HG02588 (cell line): ENCODE results near the gene AGO3.

Experiments used
- ATAC-seq: cut with Tn5 transposase; IDR thresholded peaks from one replicate; pipeline ENCODE4 v1.9.1; 2021; ENCODE audit warnings: mild to moderate bottlenecking, moderate library complexity; ENCODE audit not compliant: unreplicated experiment

The AGO3 gene

DNA sequence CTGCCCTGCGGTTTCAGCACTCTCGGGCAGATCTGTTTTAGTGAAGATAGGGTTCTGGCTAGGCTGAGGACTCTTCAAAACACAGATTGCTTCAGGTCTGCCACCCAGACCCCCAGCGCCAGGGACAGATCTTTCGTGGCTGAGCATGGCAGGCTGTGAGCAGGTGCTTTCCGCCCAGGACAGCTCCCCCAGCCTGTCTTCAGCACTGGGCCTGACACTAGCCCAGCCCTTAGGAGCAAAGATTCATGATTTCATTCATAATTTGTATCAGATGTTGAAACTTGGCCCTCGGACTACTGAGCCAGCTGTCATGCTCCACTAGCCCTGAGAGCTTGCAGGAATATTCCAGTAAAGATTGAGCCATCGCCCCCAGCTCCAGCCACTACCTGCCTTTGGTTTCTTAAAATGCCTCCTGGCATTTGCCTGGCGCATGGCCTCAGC lies 163.7 kb downstream of the AGO3 start:
- ATAC-seq, result no peak

DNA sequence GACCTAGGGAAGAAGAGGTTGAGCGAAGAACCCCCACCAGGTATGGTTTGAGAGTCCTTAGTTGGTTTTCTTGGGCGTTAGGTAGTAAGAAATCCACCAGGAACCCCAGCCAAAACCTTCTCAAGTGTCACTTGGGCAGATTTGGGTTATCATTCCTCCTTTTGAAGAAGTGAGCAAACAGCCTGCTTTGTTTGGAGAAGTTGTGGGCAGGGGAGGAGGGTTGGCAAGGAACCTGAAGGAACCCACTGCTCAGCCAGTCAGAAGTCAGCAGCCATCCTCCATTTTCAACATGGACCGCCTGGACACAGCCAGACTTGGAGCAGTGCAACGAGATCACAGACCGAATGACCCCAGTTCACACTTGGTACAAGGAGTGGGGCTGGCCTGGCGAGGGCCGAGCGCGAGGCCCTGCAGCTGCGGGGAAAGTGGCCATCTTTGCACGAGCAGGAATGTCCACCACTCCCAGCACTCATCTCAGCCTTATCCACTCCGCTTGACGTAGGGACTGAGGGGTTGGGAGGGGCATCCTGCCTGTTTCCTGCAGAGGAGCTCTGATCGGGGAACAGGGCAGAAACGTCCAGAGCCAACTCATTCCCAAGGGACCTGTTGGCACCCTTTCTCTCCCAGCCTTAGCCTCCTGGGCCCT lies 165.0 kb downstream of the AGO3 start:
- no peak for ATAC-seq

DNA sequence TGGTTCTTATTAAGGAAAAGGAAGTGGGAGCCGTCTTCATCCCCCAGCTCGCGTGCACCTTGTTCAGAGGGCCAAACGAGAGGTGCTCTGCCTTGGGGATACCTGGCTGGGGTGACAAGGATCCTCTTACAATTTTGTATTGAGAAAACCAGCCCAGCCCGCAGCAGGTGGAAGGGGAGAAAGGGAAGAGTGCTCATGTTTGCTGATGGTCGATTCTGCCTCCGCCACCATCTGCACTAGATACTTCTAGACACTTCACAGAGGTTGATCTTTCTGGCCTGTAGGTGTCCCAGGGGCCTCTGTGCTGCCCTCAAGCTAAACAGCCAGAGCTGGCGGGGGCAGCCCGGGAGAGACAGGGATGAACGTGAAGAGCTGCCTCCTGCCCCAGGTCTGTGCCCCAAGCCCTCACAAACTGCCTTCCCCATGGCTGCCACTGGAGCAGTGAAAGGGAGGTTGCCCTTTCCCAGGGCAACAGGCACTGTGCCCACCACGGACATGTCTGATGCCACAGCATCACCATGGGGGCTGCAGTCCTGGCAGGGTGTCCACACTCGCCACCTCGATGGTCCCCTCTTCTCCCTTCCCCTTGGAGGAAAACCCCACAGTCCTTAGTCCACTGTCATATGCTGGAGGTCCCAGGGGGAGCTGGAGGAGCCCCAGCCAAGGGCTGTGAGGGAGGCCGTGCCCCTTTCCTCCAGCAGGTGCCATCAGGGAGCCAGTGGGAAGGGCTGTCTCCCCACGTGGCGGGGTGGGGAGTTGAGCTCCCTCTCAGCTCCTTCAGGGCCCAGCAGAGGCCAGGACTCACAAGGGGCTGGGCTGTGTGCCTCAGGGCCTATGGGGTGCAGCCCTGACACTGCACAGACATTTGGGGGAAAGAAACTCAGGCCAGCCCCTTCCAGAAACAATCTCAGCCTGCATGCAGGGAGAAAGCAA lies 165.9 kb downstream of the AGO3 start:
- ATAC-seq, result no peak

DNA sequence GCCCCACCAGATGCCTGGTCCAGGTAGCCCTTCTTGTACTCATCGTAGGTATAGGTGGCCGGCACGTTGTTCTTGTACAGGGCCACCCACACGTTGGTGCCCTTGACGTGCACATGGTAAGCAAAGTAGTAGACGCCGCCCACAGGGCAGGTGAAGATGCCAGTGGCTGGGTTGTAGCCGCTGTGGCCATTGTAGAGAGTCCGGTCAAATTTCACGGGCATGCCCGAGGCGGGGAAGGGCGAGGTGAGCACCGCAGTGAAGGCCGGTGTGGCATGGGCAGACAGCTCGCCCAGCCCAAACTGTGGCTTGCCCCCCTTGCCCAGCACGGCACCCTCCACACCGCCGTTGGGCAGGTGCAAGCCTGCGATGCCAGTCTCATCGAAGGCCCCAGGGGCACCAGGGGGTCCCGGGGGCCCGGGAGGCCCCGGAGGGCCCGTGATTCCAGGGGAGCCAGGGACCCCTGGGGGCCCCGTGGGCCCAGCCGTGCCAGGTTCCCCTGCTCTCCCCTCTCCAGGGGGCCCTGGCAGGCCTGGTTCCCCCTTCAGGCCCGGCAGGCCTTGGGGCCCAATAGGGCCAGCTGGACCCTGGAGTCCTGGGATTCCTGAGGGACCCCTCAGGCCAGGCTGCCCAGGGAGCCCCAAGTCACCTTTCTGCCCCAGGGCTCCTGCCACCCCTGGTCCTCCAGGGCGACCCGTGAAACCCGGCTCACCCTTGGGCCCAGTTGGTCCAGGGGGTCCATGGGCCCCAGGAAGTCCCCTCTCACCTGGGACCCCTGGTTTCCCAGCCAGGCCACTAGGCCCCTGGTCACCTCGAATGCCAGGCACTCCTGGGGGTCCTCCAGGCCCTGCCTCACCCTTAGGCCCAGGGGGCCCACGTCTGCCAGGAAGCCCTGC lies 167.0 kb downstream of the AGO3 start:
- ATAC-seq, result no peak

DNA sequence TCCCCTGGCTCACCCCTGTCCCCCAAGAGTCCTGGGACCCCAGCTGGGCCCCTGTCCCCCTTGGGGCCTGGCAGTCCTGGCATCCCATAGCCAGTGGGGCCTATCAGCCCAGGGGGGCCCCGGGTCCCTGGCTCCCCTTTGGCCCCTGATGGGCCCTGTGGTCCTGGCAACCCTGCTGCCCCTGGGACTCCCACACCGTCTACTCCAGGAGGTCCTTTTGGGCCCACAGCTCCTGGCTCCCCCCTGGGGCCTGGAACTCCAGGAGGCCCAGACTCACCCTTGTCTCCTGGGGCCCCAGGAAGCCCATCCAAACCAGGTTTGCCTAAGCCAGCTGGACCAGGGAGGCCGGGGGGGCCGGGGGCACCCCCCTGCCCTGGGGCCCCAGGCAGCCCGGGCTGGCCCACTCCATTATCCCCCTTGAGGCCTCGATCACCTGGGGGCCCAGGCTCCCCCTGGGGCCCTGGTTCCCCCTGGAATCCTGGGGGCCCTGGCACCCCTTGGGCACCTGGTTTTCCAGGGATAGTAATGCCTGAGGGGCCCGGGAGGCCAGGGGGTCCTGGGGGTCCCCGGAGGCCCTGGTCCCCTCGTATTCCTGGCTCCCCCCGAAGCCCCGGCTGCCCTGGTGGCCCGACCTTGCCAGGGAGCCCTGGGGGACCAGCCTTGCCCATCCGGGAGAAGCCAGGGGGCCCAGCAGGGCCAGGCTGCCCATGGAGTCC lies 167.9 kb downstream of the AGO3 start:
- ATAC-seq, result no peak

DNA sequence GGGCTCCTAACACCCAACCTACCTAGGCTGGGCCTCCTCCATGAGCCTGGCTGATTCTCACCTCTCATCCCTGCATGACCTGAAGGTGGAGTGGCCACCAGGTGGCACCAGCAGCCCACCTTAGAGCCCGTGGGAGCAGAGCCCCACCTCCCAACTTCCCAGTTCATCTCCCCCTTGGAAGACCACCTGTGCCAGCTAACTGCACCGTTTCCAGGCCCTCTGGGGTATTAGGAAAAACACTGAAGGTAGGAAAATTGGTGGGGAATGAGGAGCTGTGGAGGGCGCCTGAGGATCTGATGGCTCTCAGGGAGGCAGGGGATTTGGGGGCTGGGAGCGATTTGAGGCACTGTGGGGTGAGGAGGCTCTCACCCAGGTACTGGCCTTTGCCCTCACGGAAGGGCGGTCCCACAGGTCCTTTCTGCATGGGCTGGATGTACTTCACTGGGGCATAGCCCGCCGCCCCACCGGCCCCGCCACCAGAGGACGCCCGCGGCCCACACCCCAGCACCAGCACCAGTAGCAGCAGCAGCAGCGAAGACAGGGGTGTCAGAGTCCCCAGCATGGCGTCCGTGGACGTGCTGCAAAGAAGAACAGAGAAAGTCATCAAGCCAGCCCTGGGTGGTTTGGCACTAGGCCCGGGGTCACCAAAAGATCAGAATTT lies 168.9 kb downstream of the AGO3 start:
- ATAC-seq, result no peak

DNA sequence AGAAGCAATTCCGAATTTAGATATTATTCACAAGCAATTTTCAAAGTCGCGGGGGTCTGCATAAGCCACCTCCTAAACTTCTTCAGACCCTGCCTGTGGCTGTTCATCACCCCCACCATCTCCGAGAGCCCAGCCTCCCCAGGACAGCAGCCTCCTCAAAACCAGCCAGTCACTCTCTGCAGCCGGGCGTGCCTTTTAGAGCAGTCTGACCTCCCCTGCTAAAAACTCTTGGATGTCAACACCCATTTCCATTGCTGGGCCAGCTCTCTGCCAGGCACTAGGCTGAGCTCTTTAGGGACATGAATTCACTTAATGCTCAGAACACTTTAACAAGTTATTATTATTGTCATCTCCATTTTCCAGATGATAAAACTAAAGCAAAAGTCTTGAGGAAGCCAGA lies 169.5 kb downstream of the AGO3 start:
- ATAC-seq, result no peak

DNA sequence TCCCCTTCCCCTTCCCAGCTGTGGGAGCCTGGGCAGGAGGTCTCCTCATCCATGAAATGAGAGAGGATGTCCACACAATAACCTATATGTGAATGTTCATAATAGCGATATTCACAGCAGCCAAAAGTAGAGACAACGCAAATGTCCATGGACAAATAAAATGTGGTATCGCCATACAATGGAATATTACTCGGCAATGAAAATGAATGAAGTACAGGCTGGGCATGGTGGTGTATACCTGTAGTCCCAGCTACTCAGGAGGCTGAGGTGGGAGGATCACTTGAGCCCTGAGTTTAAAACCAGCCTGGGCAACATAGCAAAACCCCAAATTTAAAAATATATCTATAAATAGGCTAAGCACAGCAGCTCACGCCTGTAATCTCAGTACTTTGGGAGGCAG lies 170.6 kb downstream of the AGO3 start:
- ATAC-seq, result no peak

DNA sequence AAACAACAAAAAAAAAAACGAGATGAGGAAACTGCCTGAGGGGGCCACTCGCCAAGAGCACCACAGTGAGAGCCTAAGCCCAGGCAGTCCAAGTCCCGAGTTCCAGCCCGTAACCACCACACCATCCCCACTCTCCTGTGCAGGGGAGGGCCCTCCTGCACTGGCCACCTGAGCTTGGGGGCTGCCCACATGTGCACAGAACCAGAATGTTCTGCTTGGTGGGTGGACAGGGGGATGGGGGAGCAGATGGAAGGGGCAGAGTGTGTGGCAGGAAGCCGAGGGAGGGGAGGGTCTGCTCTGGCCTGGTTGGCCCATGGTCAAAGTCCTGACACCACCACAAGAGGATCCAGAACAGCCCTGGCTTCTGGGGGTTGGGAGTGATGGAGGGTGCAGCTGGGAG lies 175.4 kb downstream of the AGO3 start:
- no peak for ATAC-seq

DNA sequence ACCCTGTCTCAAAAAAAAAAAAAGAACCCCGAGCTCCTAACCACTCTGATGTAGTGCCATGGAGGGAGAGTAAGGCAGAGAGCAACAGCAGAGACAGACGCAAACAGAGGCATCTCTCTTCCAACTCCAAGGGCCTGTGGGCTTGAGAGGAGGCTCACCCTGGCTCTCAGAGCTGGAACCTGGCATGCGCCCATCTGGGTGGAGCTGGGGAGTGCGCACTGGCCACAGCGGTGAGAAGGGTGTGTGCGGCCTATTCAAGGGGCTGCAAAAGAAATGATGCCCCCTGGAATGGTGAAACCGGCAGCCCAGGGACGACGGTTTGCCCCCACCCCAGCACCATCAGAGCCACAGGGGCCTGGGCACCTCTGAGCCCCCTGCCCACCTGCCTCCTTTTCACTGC lies 176.5 kb downstream of the AGO3 start:
- ATAC-seq, result no peak

DNA sequence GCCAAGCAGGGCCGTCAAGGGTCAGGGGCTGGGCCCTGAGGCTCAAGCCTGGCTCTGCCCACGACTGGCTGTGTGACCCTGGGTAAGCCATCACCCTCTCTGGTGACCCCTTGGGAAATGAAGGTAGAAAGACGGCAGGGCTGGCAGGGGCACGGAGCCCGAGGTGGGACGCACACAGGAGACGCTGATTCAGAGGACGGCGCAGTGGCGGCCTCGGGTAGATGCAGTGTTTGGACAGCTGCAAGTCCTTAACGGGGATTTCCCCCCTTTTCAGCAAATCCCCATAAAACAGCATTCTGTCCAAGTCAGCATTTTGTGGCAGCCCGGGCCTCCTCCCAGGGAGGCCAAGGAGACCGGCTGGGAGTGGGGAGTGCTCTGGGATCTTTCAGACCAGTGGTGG lies 177.4 kb downstream of the AGO3 start:
- no peak for ATAC-seq

DNA sequence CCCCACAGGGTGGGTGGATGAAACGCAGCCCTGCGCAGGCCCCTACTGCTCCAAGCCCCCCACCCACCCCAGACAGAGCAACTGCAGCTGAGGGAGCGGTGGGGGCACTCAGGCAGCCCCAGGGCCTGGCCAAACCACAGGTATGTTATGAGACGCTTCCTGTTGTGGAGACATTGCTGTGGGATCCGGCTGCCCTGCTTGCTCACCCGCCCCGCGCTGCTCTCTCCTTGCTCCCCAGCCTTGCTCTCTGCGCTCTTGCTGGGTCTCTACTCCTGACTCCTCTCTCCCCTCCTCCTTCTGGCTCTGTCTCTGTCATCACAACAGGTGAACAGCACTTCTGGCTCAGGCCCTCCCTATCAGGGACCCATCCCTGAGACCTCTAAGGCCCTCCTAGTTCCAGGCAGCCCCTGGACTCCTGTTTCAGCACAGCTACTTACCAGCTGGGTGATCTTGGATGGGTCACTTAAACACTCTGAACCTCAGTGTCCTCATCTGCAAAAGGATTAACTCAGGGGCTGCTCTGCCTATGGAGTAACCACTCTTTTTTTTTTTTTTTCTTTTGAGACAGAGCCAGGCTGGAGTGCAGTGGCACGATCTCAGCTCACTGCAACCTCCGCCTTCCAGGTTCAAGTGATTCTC lies 178.3 kb downstream of the AGO3 start:
- no peak for ATAC-seq

DNA sequence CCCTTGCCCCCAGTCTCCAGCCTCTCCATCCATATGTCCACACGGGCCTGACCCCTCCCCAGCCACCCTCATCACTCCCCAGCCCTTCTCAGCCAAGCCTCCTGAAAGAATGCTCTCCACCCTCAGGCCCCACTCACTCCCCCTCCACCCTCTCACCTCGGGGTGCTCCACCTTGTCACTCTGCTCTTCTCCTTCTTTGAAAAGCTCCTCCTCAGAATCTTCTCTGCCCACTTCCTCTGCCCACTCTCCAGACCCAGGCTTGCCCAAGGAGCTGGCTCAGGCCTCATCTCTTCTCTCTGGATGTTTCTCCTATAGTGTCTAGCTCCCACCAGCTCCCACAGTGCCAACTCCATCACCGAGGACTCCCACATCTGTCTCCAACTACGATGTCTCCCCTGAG lies 180.2 kb downstream of the AGO3 start:
- ATAC-seq, result no peak

DNA sequence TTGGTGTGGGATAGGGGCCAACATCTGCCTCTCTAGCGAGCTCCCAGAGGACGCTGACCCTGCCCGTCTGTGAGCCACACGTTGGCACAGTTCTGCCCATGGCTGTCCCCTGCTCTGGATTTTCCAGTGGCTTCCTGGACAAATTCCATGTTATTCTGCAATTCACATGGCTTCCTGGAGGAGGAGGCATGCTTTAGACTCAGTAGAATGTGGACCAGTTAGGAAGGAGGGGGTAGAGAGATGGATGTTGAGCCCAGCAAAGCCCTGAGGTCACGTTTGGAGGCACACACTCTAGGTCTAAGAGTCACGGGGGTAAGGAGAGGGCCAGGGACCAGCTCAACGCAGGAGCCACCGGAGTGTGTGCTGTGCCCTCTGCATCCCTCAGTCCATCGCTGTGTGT lies 181.9 kb downstream of the AGO3 start:
- ATAC-seq, result no peak

DNA sequence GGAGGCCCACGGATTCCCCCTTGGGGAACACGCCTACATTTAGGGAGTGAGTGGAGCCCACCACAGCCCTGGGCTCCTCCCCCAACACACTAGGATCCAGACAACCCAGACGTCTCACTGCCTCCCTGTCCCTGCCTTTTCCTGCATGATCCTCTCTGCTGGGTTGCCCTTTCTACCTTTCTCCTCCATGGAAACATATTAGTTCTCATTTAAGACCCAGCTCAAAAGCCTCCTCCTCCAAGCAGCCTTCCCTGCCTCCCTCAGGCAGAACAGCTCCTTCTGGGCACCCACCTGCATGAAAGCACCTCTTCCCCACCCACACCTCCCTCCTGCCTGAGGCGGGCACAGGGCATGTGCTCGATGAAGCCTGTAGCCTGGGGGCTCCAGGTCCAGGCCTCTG lies 183.5 kb downstream of the AGO3 start:
- ATAC-seq, result no peak

DNA sequence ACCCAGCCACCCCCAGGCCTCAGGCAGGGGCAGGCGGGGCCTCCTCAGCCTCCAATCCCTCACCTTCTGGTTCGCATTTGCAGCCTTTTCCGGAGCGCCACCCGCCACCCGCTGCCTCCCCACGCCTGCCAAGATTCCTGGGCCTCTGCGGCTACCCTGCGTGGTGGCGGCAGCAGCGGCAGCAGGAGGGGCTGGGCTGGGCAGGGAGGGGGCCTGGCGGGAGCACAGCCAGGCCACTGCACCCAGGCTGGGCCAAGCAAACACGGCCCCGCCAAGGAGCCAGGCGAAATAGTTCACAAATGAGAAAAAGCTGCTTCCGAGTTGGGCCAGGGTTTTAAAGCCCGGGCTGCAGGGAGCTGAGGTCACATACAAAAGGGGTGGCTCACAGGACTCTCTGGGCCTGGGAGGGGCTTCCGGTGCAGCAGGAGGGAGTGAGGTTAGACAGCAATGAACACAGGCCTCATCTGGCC lies 184.3 kb downstream of the AGO3 start:
- no peak for ATAC-seq

DNA sequence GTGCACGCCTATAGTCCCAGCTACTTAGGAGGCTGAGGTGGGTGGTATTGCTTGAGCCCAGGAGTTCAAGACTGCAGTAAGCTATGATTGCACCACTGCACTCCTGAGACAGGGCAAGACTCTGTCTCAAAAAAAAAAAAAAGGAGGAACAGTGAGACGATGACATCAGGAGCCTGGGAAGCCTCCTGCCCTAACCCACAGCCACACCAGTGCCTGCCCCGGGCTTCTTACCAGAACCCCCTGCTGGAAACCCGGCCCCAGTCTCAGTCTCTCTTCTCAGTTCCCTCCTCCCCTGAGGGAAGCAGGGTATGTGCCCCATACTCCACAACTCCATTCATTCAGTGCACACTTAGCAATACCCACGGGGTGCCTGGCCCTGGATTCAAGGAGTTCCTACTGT lies 185.0 kb downstream of the AGO3 start:
- no peak for ATAC-seq

DNA sequence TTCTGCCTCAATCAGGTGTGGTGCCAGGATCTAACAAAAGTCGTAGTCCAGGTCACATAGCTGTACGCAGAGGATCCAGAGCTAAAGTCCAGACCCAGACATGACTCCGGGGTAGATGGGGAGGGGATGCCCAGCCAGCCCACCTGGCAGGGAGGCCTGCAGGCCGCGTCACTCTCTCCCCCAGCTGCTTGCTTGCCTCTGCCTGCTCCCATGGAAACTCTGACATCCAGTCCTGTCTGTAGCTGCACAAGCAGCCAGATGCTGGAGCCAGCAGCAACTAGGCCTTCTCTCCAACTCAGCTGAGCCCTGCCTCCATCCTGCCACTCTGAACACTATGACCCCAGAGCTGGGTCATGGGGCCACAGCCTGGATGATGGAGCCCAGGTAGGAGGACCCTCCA lies 186.0 kb downstream of the AGO3 start:
- ATAC-seq, result no peak

DNA sequence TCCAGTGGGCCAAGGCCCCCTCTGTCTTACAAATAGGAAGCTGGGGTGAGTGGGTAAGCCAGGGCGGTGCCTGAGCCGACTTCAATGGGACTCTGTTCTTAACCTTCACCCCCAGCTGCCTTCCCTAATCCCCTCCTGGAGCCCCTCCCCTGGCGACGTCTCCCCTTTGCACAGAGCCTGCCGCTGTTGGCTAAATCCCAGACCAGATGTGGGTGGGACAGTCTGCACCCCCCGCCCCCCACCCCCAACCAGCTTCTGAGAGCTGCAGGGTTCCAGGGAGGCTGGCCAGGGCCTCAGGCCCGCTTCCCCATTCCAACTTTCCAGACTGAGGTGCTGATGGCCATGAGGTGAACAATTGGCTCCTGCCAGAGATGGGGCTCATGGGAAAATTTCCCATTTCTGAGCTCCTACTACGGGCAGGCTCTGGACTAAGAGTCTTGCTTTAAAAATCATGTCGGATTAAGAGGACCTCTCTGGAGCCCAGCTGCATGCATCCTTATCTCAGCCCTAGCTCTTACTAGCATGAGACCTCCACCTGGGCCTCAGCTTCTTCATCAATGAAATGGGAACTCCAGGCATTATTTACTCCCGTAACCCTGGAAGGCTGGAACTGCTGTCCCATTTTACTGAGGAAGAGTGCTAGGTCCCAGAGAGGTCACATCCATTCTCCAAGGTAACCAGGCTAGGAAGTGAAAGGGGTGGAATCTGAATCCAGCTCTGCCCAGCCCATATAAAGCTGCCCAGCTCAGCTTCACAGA lies 187.7 kb downstream of the AGO3 start:
- ATAC-seq, result no peak
